SIG-M5 treated with dmso at 0.1 percent for 504 hours (cell line): ENCODE results near the gene BTBD6.
A peak's percentile ranks its signal among the peaks of the same experiment; 100 is the strongest.

Experiments
- DNase-seq: peaks from one replicate; lab custom pipeline; 2025; ENCODE audit not compliant: unreplicated experiment; lab: John Stamatoyannopoulos, UW

The BTBD6 gene

DNA sequence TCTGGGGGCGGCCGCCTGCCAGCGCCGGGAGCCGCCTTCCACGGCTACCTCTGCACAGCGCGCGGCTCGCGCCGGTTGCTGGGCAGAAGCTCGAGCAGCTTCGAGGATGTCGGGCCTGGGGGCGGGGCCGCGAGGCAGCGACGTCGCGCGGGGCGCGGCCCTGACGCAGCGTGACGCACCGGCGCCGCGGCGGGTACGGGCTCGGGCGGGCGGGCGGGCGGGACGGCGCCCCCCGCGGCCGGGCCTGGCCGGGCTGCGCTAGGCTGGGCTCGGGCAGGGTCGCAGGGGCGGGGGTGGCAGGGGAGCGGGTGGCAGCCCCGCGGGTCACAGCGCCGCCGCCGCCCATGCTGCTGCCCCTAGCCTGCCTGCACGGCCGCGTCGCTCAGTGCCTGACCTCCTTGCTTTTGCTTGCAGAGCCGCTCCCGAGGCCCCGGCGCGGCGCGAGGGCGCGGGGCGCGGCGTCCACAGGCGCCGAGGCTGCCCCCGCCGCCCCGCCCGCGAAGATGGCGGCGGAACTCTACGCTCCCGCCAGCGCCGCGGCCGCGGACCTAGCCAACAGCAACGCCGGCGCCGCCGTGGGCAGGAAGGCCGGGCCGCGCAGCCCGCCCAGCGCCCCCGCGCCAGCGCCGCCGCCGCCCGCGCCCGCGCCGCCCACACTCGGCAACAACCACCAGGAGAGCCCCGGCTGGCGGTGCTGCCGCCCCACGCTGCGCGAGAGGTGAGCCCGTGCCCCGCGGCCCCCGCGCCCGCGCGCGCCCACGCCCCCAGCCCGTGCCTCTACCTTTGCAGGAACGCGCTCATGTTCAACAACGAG is at the start of gene BTBD6:
Gene BTBD6 (plus strand): TSS at position 166 of the 814 bp plus-strand sequence. CDS start 179 bp downstream, at position 345.
- peak; percentile 77 for DNase-seq

- DNase-seq: no peak
Measured at GRCh38 chr14:105198588-105198987, 49.7 kb upstream of the BTBD6 start.

- no peak for DNase-seq
Measured at GRCh38 chr14:105199093-105199492, 49.2 kb upstream of the BTBD6 start.

DNA sequence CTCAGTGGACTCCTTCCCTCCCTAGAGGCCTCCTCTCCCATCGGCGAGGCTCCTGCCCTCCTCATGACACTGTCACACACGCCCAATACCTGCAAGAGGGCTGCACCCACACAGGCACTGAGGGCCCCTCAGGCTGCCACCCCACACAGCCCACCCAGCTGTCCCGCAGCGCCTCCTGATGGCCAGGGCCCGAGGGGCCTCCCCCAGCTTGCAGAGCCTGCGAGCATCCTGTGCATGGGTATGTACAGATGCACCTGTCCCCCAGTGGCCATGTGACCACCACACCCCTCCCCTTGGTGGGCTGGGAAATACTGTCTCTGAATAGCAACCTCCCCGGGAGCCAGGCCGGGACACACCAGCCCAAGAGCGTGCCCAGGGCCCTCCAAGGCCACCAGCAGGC is 48.3 kb upstream of the BTBD6 start:
- no peak for DNase-seq

GRCh38 chr14:105200641-105201040 is 47.7 kb upstream of the BTBD6 start:
- DNase-seq: no peak

- no peak for DNase-seq
Measured at GRCh38 chr14:105201156-105201924, 47.0 kb upstream of the BTBD6 start.

GRCh38 chr14:105201925-105202513 is 46.3 kb upstream of the BTBD6 start:
- DNase-seq: peak; percentile 28

GRCh38 chr14:105203057-105203531 is 45.2 kb upstream of the BTBD6 start:
- peak; percentile 26 for DNase-seq

DNA sequence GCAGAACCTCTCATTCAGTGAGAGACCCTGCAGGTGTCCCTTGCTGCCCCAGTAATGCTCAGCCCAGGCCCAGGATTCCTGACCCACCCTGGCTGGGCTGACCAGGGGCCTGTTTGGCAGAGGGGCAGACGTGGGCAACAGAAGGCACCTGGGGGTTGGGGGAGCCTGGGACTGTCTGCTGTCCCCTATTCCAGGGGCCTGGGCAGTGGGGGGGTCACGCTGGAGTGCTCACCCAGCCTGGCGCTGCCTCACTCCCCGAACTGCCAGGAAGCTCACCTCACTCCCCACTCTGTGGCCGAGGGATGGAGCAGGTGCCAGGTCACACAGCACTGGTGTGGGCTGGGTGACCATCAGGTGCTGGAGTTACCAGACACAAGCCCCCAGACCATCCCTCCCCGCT is 44.6 kb upstream of the BTBD6 start:
- no peak for DNase-seq

DNA sequence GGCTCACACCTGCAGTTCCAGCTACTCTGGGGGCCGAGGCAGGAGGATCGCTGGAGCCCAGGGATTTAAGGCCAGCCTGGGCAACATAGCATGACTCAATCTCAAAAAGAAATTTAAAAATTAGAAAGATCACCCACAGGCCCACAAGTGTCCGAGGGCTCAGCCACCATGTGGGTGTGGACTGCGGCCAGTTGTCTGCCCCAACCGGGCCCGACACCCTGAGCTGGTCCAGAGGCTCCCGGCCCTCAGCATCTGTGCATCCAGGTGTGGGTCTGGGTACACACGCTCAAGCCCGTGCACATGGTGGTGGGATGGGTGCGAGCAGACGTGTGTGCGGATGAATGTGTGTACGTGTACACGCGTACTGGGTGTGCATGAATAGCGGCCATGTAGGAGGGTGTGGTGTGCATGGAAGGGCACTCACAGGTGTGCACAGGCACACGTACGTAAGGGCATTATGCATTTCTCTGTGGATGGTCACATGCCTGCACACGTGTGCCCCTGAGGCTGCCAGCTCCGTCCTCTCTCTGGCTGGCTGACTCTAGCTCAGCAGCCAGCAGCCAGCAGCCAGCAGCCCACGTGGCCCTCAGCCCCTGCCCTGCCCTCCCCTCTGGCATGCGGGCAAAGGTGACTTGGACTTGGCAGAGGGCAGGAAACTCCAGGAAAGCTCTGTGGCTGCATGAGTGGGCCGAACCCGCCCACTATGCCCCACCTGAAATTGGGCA is 44.0 kb upstream of the BTBD6 start:
- no peak for DNase-seq

GRCh38 chr14:105204931-105205672 is 43.2 kb upstream of the BTBD6 start:
- no peak for DNase-seq

- DNase-seq: no peak
Measured at GRCh38 chr14:105205673-105206208, 42.6 kb upstream of the BTBD6 start.

GRCh38 chr14:105206873-105207272 is 41.5 kb upstream of the BTBD6 start:
- no peak for DNase-seq

DNA sequence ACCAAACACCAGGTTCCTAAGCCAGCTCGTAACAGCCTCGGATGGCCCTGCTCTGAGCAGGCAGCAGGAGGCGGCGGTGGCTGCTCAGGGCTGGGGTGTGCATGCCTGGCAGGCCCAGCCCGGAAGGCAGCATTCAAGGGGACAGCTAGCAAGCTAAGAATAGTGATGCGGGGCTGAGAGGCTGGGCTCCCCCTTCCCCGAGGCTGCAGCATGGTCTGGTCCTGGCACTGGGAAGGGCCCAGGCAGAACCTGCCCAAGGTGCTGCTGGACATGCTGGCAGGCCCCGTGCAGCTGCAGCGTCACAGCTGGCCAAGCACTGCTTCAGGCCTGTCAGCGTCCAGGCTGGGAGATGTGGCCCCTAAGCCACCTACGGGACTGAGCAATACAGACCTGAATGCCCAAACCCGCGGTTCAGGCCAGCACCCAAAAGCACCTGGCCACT is 40.9 kb upstream of the BTBD6 start:
- no peak for DNase-seq

- DNase-seq: no peak
Measured at GRCh38 chr14:105207996-105208737, 40.2 kb upstream of the BTBD6 start.

DNA sequence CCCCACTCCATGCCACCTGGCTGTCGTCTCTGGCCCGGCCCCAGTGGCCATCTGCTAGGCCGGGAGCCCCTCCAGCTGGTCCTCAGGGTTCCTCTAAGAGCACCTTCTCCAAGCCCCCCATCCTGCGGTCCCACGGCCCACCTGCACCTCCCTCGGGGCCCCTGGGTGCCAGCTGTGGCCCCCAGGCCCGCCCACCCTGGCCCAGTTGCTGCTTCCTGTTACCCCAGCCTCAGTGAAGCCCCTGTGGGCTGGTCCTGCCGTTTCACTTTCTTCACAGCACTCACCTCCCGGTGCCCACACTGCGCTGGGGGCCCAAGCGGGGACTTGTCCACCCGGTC is 39.6 kb upstream of the BTBD6 start:
- DNase-seq: no peak

- DNase-seq: no peak
Measured at GRCh38 chr14:105209091-105209490, 39.2 kb upstream of the BTBD6 start.

DNA sequence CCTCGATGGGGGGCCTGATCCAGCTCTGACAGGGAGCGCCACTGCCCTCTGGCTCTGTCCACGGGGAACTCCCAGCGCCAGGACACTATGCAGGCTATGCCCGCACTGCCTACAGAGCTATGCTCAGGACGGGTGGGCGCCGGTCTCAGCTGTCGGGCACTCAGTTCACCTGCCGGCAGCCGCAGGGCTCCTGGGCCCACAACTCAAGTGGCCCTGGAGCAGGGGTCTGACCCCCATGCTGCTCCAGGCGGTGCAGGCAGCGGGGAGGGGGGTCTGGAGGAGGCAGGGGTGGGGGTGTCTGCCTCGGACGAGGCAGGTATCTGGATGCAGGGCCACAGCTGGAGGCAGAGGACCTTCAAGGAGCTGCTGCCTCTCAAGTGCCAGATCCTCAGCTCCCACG is 38.7 kb upstream of the BTBD6 start:
- DNase-seq: no peak

- DNase-seq: no peak
Measured at GRCh38 chr14:105210266-105211025, 37.9 kb upstream of the BTBD6 start.
